Activated effector memory CD4-positive, alpha-beta T cell treated with anti-CD3 and anti-CD28 coated beads, Interleukin-2, amount 50 U/mL, for 16 hours (primary cell): ENCODE data around the gene RUSF1.

Experiments used
- DNase-seq: peaks from one replicate; pipeline ENCODE4 v3.0.0-alpha.2; 2020

Gene RUSF1

GRCh38 chr16:31467151-31467773 lies 40.9 kb downstream of the RUSF1 start:
- no peak for DNase-seq

- DNase-seq = no peak
These were observed 41.8 kb downstream of the RUSF1 start for GRCh38 chr16:31466381-31466841.

GRCh38 chr16:31465788-31466370 lies 42.3 kb downstream of the RUSF1 start:
- DNase-seq = no peak

GRCh38 chr16:31464781-31465260 lies 43.4 kb downstream of the RUSF1 start:
- DNase-seq = no peak

- DNase-seq = no peak
These were observed 43.8 kb downstream of the RUSF1 start for GRCh38 chr16:31464348-31464769.

GRCh38 chr16:31461921-31462804 lies 46.0 kb downstream of the RUSF1 start:
- DNase-seq = no peak

- peak; percentile 34 for DNase-seq
These were observed 46.8 kb downstream of the RUSF1 start for GRCh38 chr16:31461201-31461920.

- DNase-seq = peak; percentile 62
These were observed 47.6 kb downstream of the RUSF1 start for GRCh38 chr16:31460582-31461002.

- peak; percentile 100 for DNase-seq
These were observed 48.3 kb downstream of the RUSF1 start for GRCh38 chr16:31459687-31460581.

- DNase-seq = peak; percentile 99
These were observed 49.1 kb downstream of the RUSF1 start, which contains the start of gene ARMC5 for GRCh38 chr16:31458844-31459686. ARMC5 (plus strand) TSS chr16:31459501; CDS start chr16:31459525, 24 bp downstream.

GRCh38 chr16:31458073-31458843 lies 49.9 kb downstream of the RUSF1 start:
- peak; percentile 84 for DNase-seq

- peak; percentile 63 for DNase-seq
These were observed 51.2 kb downstream of the RUSF1 start for GRCh38 chr16:31456988-31457360.

- peak; percentile 69 for DNase-seq
These were observed 52.4 kb downstream of the RUSF1 start for GRCh38 chr16:31455601-31456314.

- peak; percentile 56 for DNase-seq
These were observed 54.7 kb downstream of the RUSF1 start for GRCh38 chr16:31453255-31454204.

- DNase-seq = no peak
These were observed 55.5 kb downstream of the RUSF1 start for GRCh38 chr16:31452631-31453106.

- DNase-seq = peak; percentile 60
These were observed 56.4 kb downstream of the RUSF1 start for GRCh38 chr16:31451681-31452351.

GRCh38 chr16:31451201-31451600 lies 57.0 kb downstream of the RUSF1 start:
- DNase-seq = peak; percentile 21
